Stimulated activated naive CD8-positive, alpha-beta T cell treated with anti-CD3 and anti-CD28 coated beads, Interleukin-15, Interleukin-2, amounts not matched to agents 100 ng/mL and 50 ng/mL, for 24 hours (primary cell): ENCODE results near the gene BEAN1.

Experiments
- H3K27ac Mint-ChIP-seq: one replicate; pipeline ENCODE4 v1.8.0; 2021; ENCODE audit warnings: mild to moderate bottlenecking, mixed read lengths
- H3K27me3 Mint-ChIP-seq: one replicate; pipeline ENCODE4 v1.8.0; 2021; ENCODE audit warnings: mixed read lengths
- H3K36me3 Mint-ChIP-seq: one replicate; pipeline ENCODE4 v1.8.0; 2021; ENCODE audit warnings: low read depth, mixed read lengths
- H3K4me1 Mint-ChIP-seq: one replicate; pipeline ENCODE4 v1.8.0; 2021; ENCODE audit warnings: low read depth, mixed read lengths
- H3K4me3 Mint-ChIP-seq: one replicate; pipeline ENCODE4 v1.8.0; 2021; ENCODE audit warnings: mild to moderate bottlenecking, mixed read lengths
- H3K9me3 Mint-ChIP-seq: one replicate; pipeline ENCODE4 v1.8.0; 2021; ENCODE audit warnings: mixed read lengths

Gene BEAN1

GRCh38 chr16:66388350-66389139, 38.5 kb upstream of the BEAN1 start:
- H3K27me3 Mint-ChIP-seq: peaks cover 9% of the 10 kb centered on the region
- no peaks in the 10 kb centered on the region for H3K4me1 Mint-ChIP-seq
- H3K4me3 Mint-ChIP-seq: no peak overlapping the region
- H3K27ac Mint-ChIP-seq: no peak overlapping the region
- no peaks in the 10 kb centered on the region for H3K36me3 Mint-ChIP-seq
- no peaks in the 10 kb centered on the region for H3K9me3 Mint-ChIP-seq

- Mint-ChIP-seq H3K9me3 (no peaks in the 10 kb centered on the region), H3K36me3 (no peaks in the 10 kb centered on the region), H3K4me1 (no peaks in the 10 kb centered on the region), H3K27me3 (peaks cover 9% of the 10 kb centered on the region), H3K27ac (no peak overlapping the region), H3K4me3 (no peak overlapping the region)
Observed at GRCh38 chr16:66389256-66390176, 37.6 kb upstream of the BEAN1 start.

DNA sequence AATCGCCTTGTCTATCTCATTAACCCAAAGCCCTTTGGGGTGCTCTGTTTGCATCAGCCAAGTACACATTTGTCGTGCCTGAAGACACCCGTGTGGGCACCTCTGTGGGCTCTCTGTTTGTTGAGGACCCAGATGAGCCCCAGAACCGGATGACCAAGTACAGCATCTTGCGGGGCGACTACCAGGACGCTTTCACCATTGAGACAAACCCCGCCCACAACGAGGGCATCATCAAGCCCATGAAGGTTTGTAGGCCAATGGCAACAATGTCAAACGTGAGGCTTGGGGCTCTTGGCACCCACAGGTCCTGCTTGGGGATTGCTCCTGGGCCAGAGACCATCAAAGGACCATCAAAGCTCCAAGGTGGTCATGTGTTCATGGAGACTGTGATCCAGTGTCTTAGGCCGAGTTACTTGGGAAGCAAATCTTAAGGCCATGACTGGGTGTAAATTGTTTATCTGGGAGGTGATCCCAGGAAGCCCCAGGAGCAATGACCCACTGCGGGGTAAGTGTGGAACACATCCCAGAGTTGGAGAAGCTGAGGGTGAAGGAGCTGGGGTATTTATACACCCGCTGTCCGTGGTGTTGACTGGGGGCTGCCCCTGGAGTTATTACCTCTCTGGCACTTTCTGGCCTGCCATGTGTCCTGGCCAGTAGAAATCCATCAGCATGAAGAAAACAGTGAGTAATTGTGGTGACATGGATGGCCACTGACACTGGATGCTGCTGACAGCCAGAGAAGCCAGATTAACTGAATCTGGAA, 36.6 kb upstream of the BEAN1 start:
- Mint-ChIP-seq H3K9me3 (no peaks in the 10 kb centered on the region), H3K27me3 (peaks cover 9% of the 10 kb centered on the region), H3K4me3 (no peak overlapping the region), H3K36me3 (no peaks in the 10 kb centered on the region), H3K27ac (no peak overlapping the region), H3K4me1 (no peaks in the 10 kb centered on the region)

GRCh38 chr16:66391726-66392670, 35.1 kb upstream of the BEAN1 start:
- no peaks in the 10 kb centered on the region for H3K36me3 Mint-ChIP-seq
- peaks cover 3% of the 10 kb centered on the region for H3K27me3 Mint-ChIP-seq
- no peaks in the 10 kb centered on the region for H3K4me1 Mint-ChIP-seq
- no peak overlapping the region for H3K27ac Mint-ChIP-seq
- no peaks in the 10 kb centered on the region for H3K9me3 Mint-ChIP-seq
- no peak overlapping the region for H3K4me3 Mint-ChIP-seq

- no peaks in the 10 kb centered on the region for H3K27me3 Mint-ChIP-seq
- H3K4me3 Mint-ChIP-seq: no peak overlapping the region
- no peaks in the 10 kb centered on the region for H3K9me3 Mint-ChIP-seq
- H3K4me1 Mint-ChIP-seq: no peaks in the 10 kb centered on the region
- no peaks in the 10 kb centered on the region for H3K36me3 Mint-ChIP-seq
- no peak overlapping the region for H3K27ac Mint-ChIP-seq
Observed at GRCh38 chr16:66395806-66396555, 31.1 kb upstream of the BEAN1 start.

DNA sequence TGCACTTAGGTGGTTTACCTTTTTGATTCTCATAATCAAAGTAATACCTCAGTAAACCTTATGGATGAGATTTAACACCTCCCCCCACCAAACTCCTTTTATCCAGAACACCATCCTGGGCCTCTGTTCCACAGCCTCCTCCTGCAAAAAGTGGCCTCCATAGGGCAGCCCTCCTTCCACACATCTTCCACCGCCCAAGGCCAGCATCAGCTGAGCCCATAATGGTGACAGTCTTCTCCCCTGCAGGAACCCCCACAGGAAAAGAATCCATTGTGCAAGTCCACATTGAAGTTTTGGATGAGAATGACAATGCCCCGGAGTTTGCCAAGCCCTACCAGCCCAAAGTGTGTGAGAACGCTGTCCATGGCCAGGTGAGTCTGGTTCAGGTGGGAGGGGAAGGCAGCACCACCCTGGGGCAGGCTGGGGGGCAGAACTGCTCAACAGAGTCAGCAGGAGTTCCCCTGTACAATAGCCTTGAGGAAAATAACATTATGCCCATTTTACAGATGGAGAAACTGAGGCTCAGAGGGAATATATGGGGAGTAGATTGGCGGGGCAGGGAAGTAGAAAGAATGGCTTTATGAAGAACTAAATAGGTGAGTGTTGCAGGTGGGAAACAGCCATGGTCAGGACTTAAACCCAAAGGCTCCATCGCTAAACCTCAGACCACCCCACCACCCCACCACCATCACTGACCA, 29.2 kb upstream of the BEAN1 start:
- no peak overlapping the region for H3K4me3 Mint-ChIP-seq
- H3K9me3 Mint-ChIP-seq: no peaks in the 10 kb centered on the region
- no peak overlapping the region for H3K27ac Mint-ChIP-seq
- H3K27me3 Mint-ChIP-seq: no peaks in the 10 kb centered on the region
- H3K36me3 Mint-ChIP-seq: no peaks in the 10 kb centered on the region
- H3K4me1 Mint-ChIP-seq: no peaks in the 10 kb centered on the region

DNA sequence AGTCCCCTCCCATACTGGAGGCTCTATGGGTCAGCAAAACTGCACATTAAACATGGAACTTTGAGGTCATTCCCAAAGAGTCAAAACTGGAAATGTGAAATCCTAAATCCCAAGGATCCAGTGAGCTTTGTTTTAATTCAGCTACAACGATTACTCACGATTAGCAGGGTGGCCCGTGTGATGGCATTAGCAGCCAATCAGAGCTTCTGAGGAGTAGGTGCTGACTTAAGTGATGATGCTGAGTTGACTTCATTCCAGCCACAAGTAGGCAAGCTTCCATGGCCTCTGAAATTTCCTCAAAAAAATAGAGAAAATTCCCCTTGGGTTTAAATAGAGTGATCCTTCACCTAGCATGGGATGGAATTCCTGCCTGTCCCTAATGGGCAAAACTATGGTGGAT, 28.1 kb upstream of the BEAN1 start:
- Mint-ChIP-seq H3K27me3 (no peaks in the 10 kb centered on the region), H3K36me3 (no peaks in the 10 kb centered on the region), H3K9me3 (no peaks in the 10 kb centered on the region), H3K27ac (no peak overlapping the region), H3K4me3 (no peak overlapping the region), H3K4me1 (no peaks in the 10 kb centered on the region)

GRCh38 chr16:66399930-66400329, 27.2 kb upstream of the BEAN1 start:
- no peaks in the 10 kb centered on the region for H3K4me1 Mint-ChIP-seq
- H3K9me3 Mint-ChIP-seq: no peaks in the 10 kb centered on the region
- peaks cover 2% of the 10 kb centered on the region for H3K27me3 Mint-ChIP-seq

GRCh38 chr16:66400503-66401380, 26.4 kb upstream of the BEAN1 start:
- Mint-ChIP-seq H3K9me3 (no peaks in the 10 kb centered on the region), H3K36me3 (no peaks in the 10 kb centered on the region), H3K4me3 (no peak overlapping the region), H3K27ac (no peak overlapping the region), H3K27me3 (peaks cover 10% of the 10 kb centered on the region), H3K4me1 (no peaks in the 10 kb centered on the region)

More at GRCh38 chr16:66399930-66400329, 27.2 kb upstream of the BEAN1 start:
- H3K36me3 Mint-ChIP-seq: no peaks in the 10 kb centered on the region
- H3K27ac Mint-ChIP-seq: no peak overlapping the region
- H3K4me3 Mint-ChIP-seq: no peak overlapping the region

- Mint-ChIP-seq H3K27ac (no peak overlapping the region), H3K9me3 (no peaks in the 10 kb centered on the region), H3K4me1 (no peaks in the 10 kb centered on the region), H3K27me3 (peaks cover 17% of the 10 kb centered on the region), H3K4me3 (no peak overlapping the region), H3K36me3 (no peaks in the 10 kb centered on the region)
Observed at GRCh38 chr16:66401610-66402009, 25.5 kb upstream of the BEAN1 start.

DNA sequence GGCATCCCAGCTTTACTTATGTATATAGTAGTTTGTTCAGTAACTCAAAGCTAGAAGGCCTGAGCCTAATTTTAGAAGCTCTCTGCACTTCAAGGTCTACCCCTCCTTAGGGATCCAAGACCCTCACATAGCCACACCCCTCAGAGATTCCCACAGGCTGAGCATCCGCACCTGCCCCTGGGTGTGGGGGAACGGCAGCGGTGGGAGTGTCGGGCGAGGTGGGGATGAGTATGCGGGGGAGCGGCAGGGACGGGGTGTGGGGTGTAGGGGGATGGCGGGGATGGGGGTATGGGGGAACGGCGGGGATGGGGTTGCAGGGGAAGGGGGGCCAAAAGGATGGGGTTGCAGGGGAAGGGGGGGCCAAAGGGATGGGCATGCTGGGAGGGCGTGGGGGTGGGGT, 24.9 kb upstream of the BEAN1 start:
- Mint-ChIP-seq H3K27ac (no peak overlapping the region), H3K4me3 (no peak overlapping the region), H3K27me3 (peaks cover 17% of the 10 kb centered on the region), H3K4me1 (peaks cover 4% of the 10 kb centered on the region), H3K9me3 (no peaks in the 10 kb centered on the region), H3K36me3 (no peaks in the 10 kb centered on the region)

- no peak overlapping the region for H3K4me3 Mint-ChIP-seq
- H3K4me1 Mint-ChIP-seq: peaks cover 7% of the 10 kb centered on the region
- no peaks in the 10 kb centered on the region for H3K36me3 Mint-ChIP-seq
- H3K27ac Mint-ChIP-seq: no peak overlapping the region
- no peaks in the 10 kb centered on the region for H3K9me3 Mint-ChIP-seq
- H3K27me3 Mint-ChIP-seq: peaks cover 17% of the 10 kb centered on the region
Observed at GRCh38 chr16:66402591-66403230, 24.4 kb upstream of the BEAN1 start.
